ENCODE data around the gene YKT6.

Gene YKT6

DNA sequence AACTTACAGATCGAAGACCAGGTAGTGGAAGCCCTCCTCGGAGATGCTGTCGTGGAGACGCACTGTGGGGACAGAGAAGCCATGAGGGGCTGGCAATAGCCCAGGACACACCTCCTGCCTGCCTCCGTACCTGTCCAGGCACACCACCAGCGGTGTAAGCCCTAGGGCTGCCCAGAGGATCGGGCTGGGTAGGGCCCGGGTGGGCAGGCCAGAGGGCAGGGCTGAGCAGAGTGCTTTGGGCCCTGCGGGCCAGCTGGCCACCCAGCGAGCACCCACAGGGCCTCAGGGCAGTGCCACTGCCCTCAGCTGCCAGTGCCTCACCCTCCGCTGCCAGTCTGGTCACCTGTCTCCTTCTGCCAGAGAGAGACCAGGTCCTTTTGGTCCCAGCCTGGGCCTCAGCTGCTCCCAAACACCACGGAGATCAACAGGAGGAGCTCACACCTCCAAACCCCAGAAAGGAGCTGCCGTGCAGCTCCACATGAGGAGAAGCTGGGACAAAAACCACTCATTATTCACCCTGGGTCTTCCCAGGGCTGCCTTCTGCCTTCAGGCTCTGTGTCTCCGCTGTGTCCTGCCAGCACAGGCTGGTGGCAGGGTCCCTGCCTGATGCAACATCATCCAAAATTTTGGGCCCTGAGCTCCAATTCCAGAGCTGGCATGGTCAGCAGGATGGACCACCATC lies 58.2 kb downstream of the YKT6 start:
- Histone ChIP-seq H4K20me1 (ENCODE audit: control insufficient read depth, insufficient read depth, low read depth, low read length) (no peaks in the 10 kb centered on the region), H3K27me3 (ENCODE audit: control insufficient read depth, low read length) (peaks cover 6% of the 10 kb centered on the region; the same call in 1 of the 2 replicates), H3K36me3 (ENCODE audit: control insufficient read depth, low read length) (no peaks in the 10 kb centered on the region), H3K9me3 (ENCODE audit: control insufficient read depth, insufficient read depth, low read length) (peaks cover 6% of the 10 kb centered on the region; the same call in 1 of the 2 replicates), H3K27ac (ENCODE audit: low read depth, low read length) (no peak overlapping the region), H3K79me2 (ENCODE audit: control insufficient read depth, low read length) (no peaks in the 10 kb centered on the region), H3K4me2 (ENCODE audit: low read length) (peak overlapping the region; percentile 75), H3F3A (ENCODE audit: control insufficient read depth, insufficient read depth) (no peaks in the 10 kb centered on the region), H3K4me1 (ENCODE audit: control insufficient read depth, low read length) (peaks cover 39% of the 10 kb centered on the region), H3K4me3 (ENCODE audit: low read length) (no peak overlapping the region), H3K9me2 (replicated peaks; ENCODE audit: control insufficient read depth, low read length) (no peaks in the 10 kb centered on the region)
- TF ChIP-seq, protein P1, sequence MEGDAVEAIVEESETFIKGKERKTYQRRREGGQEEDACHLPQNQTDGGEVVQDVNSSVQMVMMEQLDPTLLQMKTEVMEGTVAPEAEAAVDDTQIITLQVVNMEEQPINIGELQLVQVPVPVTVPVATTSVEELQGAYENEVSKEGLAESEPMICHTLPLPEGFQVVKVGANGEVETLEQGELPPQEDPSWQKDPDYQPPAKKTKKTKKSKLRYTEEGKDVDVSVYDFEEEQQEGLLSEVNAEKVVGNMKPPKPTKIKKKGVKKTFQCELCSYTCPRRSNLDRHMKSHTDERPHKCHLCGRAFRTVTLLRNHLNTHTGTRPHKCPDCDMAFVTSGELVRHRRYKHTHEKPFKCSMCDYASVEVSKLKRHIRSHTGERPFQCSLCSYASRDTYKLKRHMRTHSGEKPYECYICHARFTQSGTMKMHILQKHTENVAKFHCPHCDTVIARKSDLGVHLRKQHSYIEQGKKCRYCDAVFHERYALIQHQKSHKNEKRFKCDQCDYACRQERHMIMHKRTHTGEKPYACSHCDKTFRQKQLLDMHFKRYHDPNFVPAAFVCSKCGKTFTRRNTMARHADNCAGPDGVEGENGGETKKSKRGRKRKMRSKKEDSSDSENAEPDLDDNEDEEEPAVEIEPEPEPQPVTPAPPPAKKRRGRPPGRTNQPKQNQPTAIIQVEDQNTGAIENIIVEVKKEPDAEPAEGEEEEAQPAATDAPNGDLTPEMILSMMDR (IDR thresholded peaks at IDR 0.05; ENCODE audit: low read depth, low read length, poor library complexity, severe bottlenecking): no peak
- TF ChIP-seq EZH2phosphoT487 (IDR thresholded peaks at IDR 0.05; ENCODE audit: borderline replicate concordance, low read length): no peak

DNA sequence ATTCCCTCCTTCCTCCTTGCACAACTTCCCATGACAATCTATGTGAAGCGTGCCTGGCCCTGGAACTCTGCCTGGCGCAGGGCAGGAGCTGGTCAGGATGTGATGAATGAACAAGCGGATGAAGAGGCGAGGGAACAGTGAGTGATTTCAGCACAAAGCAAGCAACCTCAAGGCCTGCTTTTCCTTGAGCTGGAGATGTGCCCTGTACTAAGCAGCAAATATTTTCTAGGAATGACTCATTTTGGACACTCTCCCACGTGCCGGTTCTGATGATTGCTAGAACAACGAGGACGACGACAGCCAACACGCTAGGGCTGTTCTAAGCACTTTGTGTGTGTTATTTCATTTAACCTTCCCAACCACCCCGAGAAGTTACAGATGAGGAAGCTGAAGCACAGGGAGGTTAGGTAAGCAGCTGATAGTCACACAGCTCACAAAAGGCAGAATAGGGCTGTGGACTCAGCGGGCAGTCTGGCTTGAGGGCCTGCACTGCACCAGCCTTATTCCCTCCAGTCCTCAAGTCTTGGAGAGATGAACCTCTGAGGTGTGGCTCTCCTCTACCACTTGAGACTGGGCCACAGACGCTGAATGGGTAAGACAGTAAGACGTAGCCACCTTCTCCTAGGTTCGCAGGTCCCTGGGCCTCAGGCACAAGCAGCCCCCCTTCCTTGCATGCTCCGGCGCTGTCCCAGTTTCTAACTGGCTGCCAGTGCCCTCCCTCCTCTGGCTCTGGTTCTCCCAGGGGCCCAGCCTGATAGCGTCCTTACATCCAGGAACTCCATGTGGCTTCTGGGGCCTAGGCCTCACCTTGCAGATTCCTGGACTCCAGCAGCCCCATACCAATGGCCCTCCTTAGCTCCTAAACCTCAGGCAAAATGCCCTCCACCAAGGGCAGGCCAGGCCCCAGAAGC lies 59.0 kb downstream of the YKT6 start:
- Histone ChIP-seq H3K4me1 (ENCODE audit: control insufficient read depth, low read length) (peaks cover 39% of the 10 kb centered on the region), H3K27ac (ENCODE audit: low read depth, low read length) (no peak overlapping the region), H3K4me2 (ENCODE audit: low read length) (no peak overlapping the region), H3K9me2 (replicated peaks; ENCODE audit: control insufficient read depth, low read length) (no peaks in the 10 kb centered on the region), H3K4me3 (ENCODE audit: low read length) (no peak overlapping the region), H3K9me3 (ENCODE audit: control insufficient read depth, insufficient read depth, low read length) (peaks cover 1% of the 10 kb centered on the region; the same call in 1 of the 2 replicates), H3K36me3 (ENCODE audit: control insufficient read depth, low read length) (no peaks in the 10 kb centered on the region), H3F3A (ENCODE audit: control insufficient read depth, insufficient read depth) (no peaks in the 10 kb centered on the region), H4K20me1 (ENCODE audit: control insufficient read depth, insufficient read depth, low read depth, low read length) (no peaks in the 10 kb centered on the region), H3K27me3 (ENCODE audit: control insufficient read depth, low read length) (peaks cover 8% of the 10 kb centered on the region; the same call in 1 of the 2 replicates), H3K79me2 (ENCODE audit: control insufficient read depth, low read length) (no peaks in the 10 kb centered on the region)
- TF ChIP-seq, protein P1 (IDR thresholded peaks at IDR 0.05; ENCODE audit: low read depth, low read length, poor library complexity, severe bottlenecking): no peak
- no peak for TF ChIP-seq EZH2phosphoT487 (IDR thresholded peaks at IDR 0.05; ENCODE audit: borderline replicate concordance, low read length)

DNA sequence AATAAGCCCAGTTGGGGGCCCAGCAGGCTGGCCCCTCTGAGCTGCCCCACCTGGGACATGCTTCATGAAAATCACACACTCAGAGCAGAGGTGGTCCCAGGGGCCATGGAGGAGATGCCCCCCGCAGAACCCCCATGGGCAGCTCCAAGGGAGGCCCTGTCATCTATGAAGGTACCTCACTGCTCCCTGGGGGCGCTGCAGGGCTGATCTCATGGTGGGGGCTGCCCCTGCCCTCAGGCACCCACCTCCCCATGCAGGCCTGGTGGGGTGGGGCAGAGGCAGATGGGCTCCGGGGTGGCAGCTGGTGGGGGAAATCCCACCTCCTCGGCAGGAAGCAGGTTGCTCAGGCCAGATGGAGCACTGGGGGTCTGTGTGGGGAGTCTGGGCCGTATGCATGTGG lies 60.5 kb downstream of the YKT6 start:
- Histone ChIP-seq H3K4me3 (ENCODE audit: low read length) (no peak overlapping the region), H4K20me1 (ENCODE audit: control insufficient read depth, insufficient read depth, low read depth, low read length) (no peaks in the 10 kb centered on the region), H3K9me3 (ENCODE audit: control insufficient read depth, insufficient read depth, low read length) (no peaks in the 10 kb centered on the region), H3K36me3 (ENCODE audit: control insufficient read depth, low read length) (no peaks in the 10 kb centered on the region), H3K79me2 (ENCODE audit: control insufficient read depth, low read length) (no peaks in the 10 kb centered on the region), H3K27me3 (ENCODE audit: control insufficient read depth, low read length) (peaks cover 12% of the 10 kb centered on the region; the same call in 1 of the 2 replicates), H3K27ac (ENCODE audit: low read depth, low read length) (no peak overlapping the region), H3K4me1 (ENCODE audit: control insufficient read depth, low read length) (peaks cover 39% of the 10 kb centered on the region), H3F3A (ENCODE audit: control insufficient read depth, insufficient read depth) (no peaks in the 10 kb centered on the region), H3K9me2 (replicated peaks; ENCODE audit: control insufficient read depth, low read length) (no peaks in the 10 kb centered on the region), H3K4me2 (ENCODE audit: low read length) (peak overlapping the region; percentile 18)
- TF ChIP-seq EZH2phosphoT487 (IDR thresholded peaks at IDR 0.05; ENCODE audit: borderline replicate concordance, low read length): no peak
- TF ChIP-seq, protein P1 (IDR thresholded peaks at IDR 0.05; ENCODE audit: low read depth, low read length, poor library complexity, severe bottlenecking): peak; percentile 54

Data from DOHH2 (cell line).